Measurements from ENCODE around the gene GNAT3.

- TF ChIP-seq CTCF (IDR thresholded peaks at IDR 0.05) (no peak), POLR2A (IDR thresholded peaks at IDR 0.05) (no peak), EP300 (IDR thresholded peaks at IDR 0.05) (no peak), POLR2AphosphoS5 (IDR thresholded peaks at IDR 0.05) (no peak)
Measured at GRCh38 chr7:80491462-80491861, 20.4 kb downstream of the GNAT3 start.
